NCI-H128 (cell line): Measurements from ENCODE around the gene CIC.

Experiments used
- DNase-seq: peaks from one replicate; lab custom pipeline; 2025; ENCODE audit not compliant: unreplicated experiment; lab: John Stamatoyannopoulos, UW

The CIC gene

GRCh38 chr19:42303876-42304275 is 34.8 kb downstream of the CIC start:
- DNase-seq = no peak

GRCh38 chr19:42306646-42307045 is 37.6 kb downstream of the CIC start:
- no peak for DNase-seq

GRCh38 chr19:42309686-42310085 is 40.6 kb downstream of the CIC start:
- DNase-seq = no peak

GRCh38 chr19:42311657-42312056 is 42.6 kb downstream of the CIC start:
- DNase-seq = no peak

- DNase-seq = no peak
Measured at GRCh38 chr19:42312370-42312769, 43.3 kb downstream of the CIC start.

GRCh38 chr19:42313096-42313839 is 44.2 kb downstream of the CIC start, which contains the start of gene TMEM145:
Gene TMEM145 (plus strand): TSS chr19:42313309. CDS start chr19:42313377, 68 bp downstream.
- DNase-seq = peak; percentile 9

GRCh38 chr19:42313840-42314755 is 45.0 kb downstream of the CIC start:
- DNase-seq = no peak

GRCh38 chr19:42315024-42315423 is 46.0 kb downstream of the CIC start:
- DNase-seq = no peak

- no peak for DNase-seq
Measured at GRCh38 chr19:42316223-42317211, 47.5 kb downstream of the CIC start.

- DNase-seq = no peak
Measured at GRCh38 chr19:42317535-42317934, 48.5 kb downstream of the CIC start.

GRCh38 chr19:42322305-42322704 is 53.3 kb downstream of the CIC start:
- no peak for DNase-seq

GRCh38 chr19:42323473-42323851 is 54.4 kb downstream of the CIC start:
- DNase-seq = no peak

- DNase-seq = no peak
Measured at GRCh38 chr19:42323852-42324654, 55.0 kb downstream of the CIC start.

- DNase-seq = no peak
Measured at GRCh38 chr19:42324655-42325307, 55.7 kb downstream of the CIC start.

- peak; percentile 99 for DNase-seq
Measured at GRCh38 chr19:42325308-42325895, 56.4 kb downstream of the CIC start, which contains the start of gene MEGF8. Gene MEGF8 (plus strand): TSS chr19:42325635. CDS start chr19:42326244, 609 bp downstream.

GRCh38 chr19:42325896-42326771 is 57.1 kb downstream of the CIC start:
- peak; percentile 20 for DNase-seq

- DNase-seq = no peak
Measured at GRCh38 chr19:42326969-42327368, 57.9 kb downstream of the CIC start.

GRCh38 chr19:42327381-42327780 is 58.3 kb downstream of the CIC start:
- DNase-seq = no peak
